B cell (primary cell): Measurements from ENCODE around the gene DDX54. TPM values are rescaled to one million over a fixed set of nuclear protein-coding genes. Genes with fewer than 3 reads are reported as not detected.

ENCODE experiments used
- ATAC-seq: fragments of 200-7000 bp; cut with Tn5 transposase; one replicate; pipeline ENCODE4 v1.10.0; 2021; ENCODE audit warnings: low read depth, mild to moderate bottlenecking, moderate number of reproducible peaks, moderate library complexity
- CTCF ChIA-PET: fragments of 350-600 bp; sonication (Branson Sonifier 250); formaldehyde crosslinking; loops from one replicate; lab custom pipeline; 2021; ENCODE audit warnings: antibody characterized with exemption, inconsistent platforms; lab: Charles Lee
- POLR2A ChIA-PET: fragments of 350-600 bp; sonication (Branson Sonifier 250); formaldehyde crosslinking; loops from one replicate; lab custom pipeline; 2021; ENCODE audit warnings: antibody characterized with exemption; lab: Charles Lee
- DNase-seq: peaks from one replicate; pipeline ENCODE4 v3.0.0; 2013
- H2AFZ ChIP-seq: 2 replicates; pipeline ENCODE4 v1.6.1; 2012; ENCODE audit warnings: mild to moderate bottlenecking, low read depth, low read length; ENCODE audit not compliant: insufficient read depth, poor library complexity, severe bottlenecking
- H3K27ac ChIP-seq, 2 donors: 1 replicate in 1 of 2; 2 replicates in 1 of 2; pipeline ENCODE4 v1.5.1; 2012 to 2013; ENCODE audit warnings: low read length in 2 of 2, mild to moderate bottlenecking in 2 of 2, moderate library complexity in 1 of 2
- H3K27me3 ChIP-seq, 4 experiments: fragments of 200-600 bp in 1 of 4; sonication (generic) in 1 of 4; replicated peaks in 1 of 4; 1 replicate in 2 of 4; 2 replicates in 2 of 4; pipeline versions ENCODE4 v1.6.1 to v1.7.0; 2013 to 2016; ENCODE audit warnings: low read length in 3 of 4, mild to moderate bottlenecking in 2 of 4, mixed read lengths in 1 of 4, moderate library complexity in 1 of 4; ENCODE audit not compliant: insufficient read depth in 4 of 4, control insufficient read depth in 3 of 4; ENCODE audit errors: control extremely low read depth in 1 of 4
- H3K36me3 ChIP-seq, 2 experiments: replicated peaks in 1 of 2; 1 replicate in 1 of 2; 2 replicates in 1 of 2; pipeline versions ENCODE4 v1.6.1 to v1.7.1; 2013; ENCODE audit warnings: low read length in 1 of 2; ENCODE audit not compliant: insufficient read depth in 2 of 2, control insufficient read depth in 1 of 2; ENCODE audit errors: control extremely low read depth in 1 of 2, extremely low read depth in 1 of 2
- H3K4me1 ChIP-seq, 2 donors: fragments of 200-600 bp in 1 of 2; sonication (generic) in 1 of 2; 1 replicate in 1 of 2; 2 replicates in 1 of 2; pipeline versions ENCODE4 v1.5.1 to v1.6.1; 2013 to 2017; ENCODE audit warnings: low read length in 2 of 2; ENCODE audit not compliant: control insufficient read depth in 2 of 2, insufficient read depth in 2 of 2
- H3K4me2 ChIP-seq: replicated peaks from 2 replicates; pipeline ENCODE3; 2012; ENCODE audit warnings: mild to moderate bottlenecking, low read depth, low read length; ENCODE audit not compliant: poor library complexity, severe bottlenecking
- H3K4me3 ChIP-seq, 5 experiments: fragments of 200-600 bp in 1 of 5; sonication (generic) in 1 of 5; 1 replicate in 3 of 5; 2 replicates in 2 of 5; pipeline versions ENCODE4 v1.5.1 to v1.7.0; 2011 to 2016; ENCODE audit warnings: low read length in 4 of 5, mild to moderate bottlenecking in 4 of 5, low read depth in 2 of 5, control low read depth in 1 of 5, moderate library complexity in 1 of 5; ENCODE audit not compliant: insufficient read depth in 1 of 5; ENCODE audit errors: control extremely low read depth in 1 of 5, extremely low read depth in 1 of 5
- H3K79me2 ChIP-seq: fragments of 200-600 bp; sonication (generic); one replicate; pipeline ENCODE4 v1.6.0; 2016; ENCODE audit warnings: low read length; ENCODE audit not compliant: control insufficient read depth, insufficient read depth
- H3K9ac ChIP-seq: fragments of 200-600 bp; sonication (generic); 2 replicates; pipeline ENCODE4 v1.6.1; 2017; ENCODE audit warnings: mild to moderate bottlenecking, low read length, moderate library complexity
- H3K9me3 ChIP-seq, 3 donors: one replicate each; pipeline versions ENCODE4 v1.6.1 to v1.7.1; 2013; ENCODE audit warnings: low read length in 2 of 3; ENCODE audit not compliant: control insufficient read depth in 2 of 3, insufficient read depth in 1 of 3; ENCODE audit errors: control extremely low read depth in 1 of 3
- H4K20me1 ChIP-seq: 2 replicates; pipeline ENCODE4 v1.6.0; 2012; ENCODE audit warnings: mild to moderate bottlenecking, low read length; ENCODE audit not compliant: insufficient read depth, control insufficient read depth, poor library complexity, severe bottlenecking
- H3K27ac Mint-ChIP-seq: one replicate; pipeline ENCODE4 v1.8.0; 2021; ENCODE audit warnings: mixed read lengths
- H3K27me3 Mint-ChIP-seq: one replicate; pipeline ENCODE4 v1.8.0; 2021; ENCODE audit warnings: mixed read lengths
- H3K4me1 Mint-ChIP-seq: one replicate; pipeline ENCODE4 v1.8.0; 2021; ENCODE audit warnings: mixed read lengths
- H3K4me3 Mint-ChIP-seq: one replicate; pipeline ENCODE4 v1.8.0; 2021; ENCODE audit warnings: mixed read lengths
- H3K9me3 Mint-ChIP-seq: one replicate; pipeline ENCODE4 v1.8.0; 2022; ENCODE audit warnings: mixed read lengths; ENCODE audit not compliant: insufficient read depth
- CTCF ChIP-seq: fragments of 200-600 bp; IDR thresholded peaks from one replicate; pipeline ENCODE4 v1.8.0; 2022; ENCODE audit warnings: antibody characterized with exemption, mild to moderate bottlenecking
- EZH2 ChIP-seq: IDR thresholded peaks from 2 replicates; pipeline ENCODE4 v1.6.1; 2012; ENCODE audit warnings: borderline replicate concordance, low read depth, mild to moderate bottlenecking, moderate library complexity, low read length; ENCODE audit not compliant: insufficient read depth, poor library complexity, severe bottlenecking
- WGBS: methylation state at CpG from one replicate; pipeline ENCODE4 v1.1.5; 2013; ENCODE audit warnings: missing lambda C conversion rate; ENCODE audit not compliant: insufficient coverage; 5-methylcytosine and 5-hydroxymethylcytosine counted together
- intact Hi-C: fragments of 100-400 bp; cut with micrococcal nuclease; formaldehyde crosslinking; loops from one replicate; pipeline ENCODE4 v1.10.0; 2022
- polyA plus RNA-seq: library from polyadenylated mRNA; depleted of rRNA; stranded (reverse); fragments of >200 nt; gene quantifications from 2 replicates; pipeline ENCODE4 v1.2.3, GENCODE V29; 2012
- total RNA-seq, 2 donors: library from RNA; stranded (reverse); fragments of 120-200 nt in 1 of 2; gene quantifications; 1 replicate in 1 of 2; 2 replicates in 1 of 2; pipeline versions ENCODE4 v1.2.3 to v1.2.4, GENCODE V29; 2013 to 2022

The DDX54 gene
- total and polyA plus RNA-seq, 2 donors (not counting 1 experiment from before 2014, with no cell fraction given) = 55.4 to 101 TPM

GRCh38 chr12:113135178-113136127, 49.8 kb downstream of the DDX54 start, which contains the start of gene RASAL1:
Gene RASAL1 (minus strand): TSS chr12:113135761. CDS start chr12:113135462, 299 bp downstream.
- peak; percentile 80 for ATAC-seq

More at GRCh38 chr12:113135178-113136127, 49.8 kb downstream of the DDX54 start, which contains the start of gene RASAL1:
- no peak within 1 kb of the TSS for H3K27ac ChIP-seq
- peaks cover 0 to 21% (median 6%) of the 10 kb centered on the region in 4 experiments for H3K27me3 ChIP-seq
- H3K9ac ChIP-seq = peak within 1 kb of the TSS; percentile 43
- peak within 1 kb of the TSS in 4 of 5 experiments; percentile 24 to 46 (median 32) for H3K4me3 ChIP-seq
- peak within 1 kb of the TSS; percentile 84 for H3K4me3 Mint-ChIP-seq
- CTCF ChIA-PET = interaction anchor here (0.8 to 1.4 kb wide), 4 partner anchors 17 to 40 kb away, joined by 3 to 6 read pairs (median 4); no protein-coding TSS in a partner anchor
- H3K4me1 ChIP-seq = peaks cover 16 to 25% of the 10 kb centered on the region in 2 donors
- no peaks in the 10 kb centered on the region for H3K79me2 ChIP-seq
- intact Hi-C loops = loop anchor here (1.0 kb wide), 1 partner anchor 18 kb away; no protein-coding TSS in a partner anchor
- TF ChIP-seq EZH2 (no peak), CTCF (peak; percentile 70)
- WGBS = 5% methylated on average over 55 of the region's 68 CpGs
- no peaks in the 10 kb centered on the region for H4K20me1 ChIP-seq
- H3K4me1 Mint-ChIP-seq = peaks cover 26% of the 10 kb centered on the region
- peak within 1 kb of the TSS; percentile 85 for H3K27ac Mint-ChIP-seq
- no peaks in the 10 kb centered on the region for H3K36me3 ChIP-seq
- POLR2A ChIA-PET = interaction anchor here (0.7 kb wide), 1 partner anchor 48 kb away, joined by 3 read pairs; no protein-coding TSS in a partner anchor
- H3K9me3 Mint-ChIP-seq = no peaks in the 10 kb centered on the region
- H3K9me3 ChIP-seq = no peaks in the 10 kb centered on the region
- peak within 1 kb of the TSS; percentile 60 for H2AFZ ChIP-seq
- DNase-seq = peak; percentile 74
- peaks cover 6% of the 10 kb centered on the region for H3K27me3 Mint-ChIP-seq
- peak within 1 kb of the TSS; percentile 85 for H3K4me2 ChIP-seq
